ENCODE results near the gene AUNIP. TPM values are rescaled to one million over a fixed set of nuclear protein-coding genes. Genes with fewer than 3 reads are reported as not detected.

AUNIP gene
- total RNA-seq, 1 experiment from 2014 or later, result 17.6 TPM

GRCh38 chr1:25908161-25908560 lies 48.9 kb upstream of the AUNIP start:
- CTCF ChIA-PET, result no interaction called here
- DNase-seq, result no peak
- intact Hi-C loops (cut with micrococcal nuclease), result no loop called here

GRCh38 chr1:25907601-25908000 lies 48.3 kb upstream of the AUNIP start:
- ChIA-PET CTCF (interaction anchor here (0.8 to 1.0 kb wide), 2 partner anchors 12 to 90 kb away, joined by 3 to 9 read pairs; partner anchors contain the start of gene PAFAH2), POLR2A (ENCODE audit: unreplicated experiment) (no interaction called here)
- Histone ChIP-seq H3K27ac (ENCODE audit: low read length) (no peak overlapping the region), H3K9me2 (replicated peaks; ENCODE audit: low read length) (no peaks in the 10 kb centered on the region), H4K20me1 (ENCODE audit: low read length) (peaks cover 14% of the 10 kb centered on the region; the same call in 1 of the 2 replicates), H3K79me2 (ENCODE audit: low read length) (peaks cover 25% of the 10 kb centered on the region), H3K4me2 (ENCODE audit: low read length) (no peak overlapping the region), H3K9ac (ENCODE audit: low read length) (no peak overlapping the region), H3F3A (ENCODE audit: low read length, unreplicated experiment) (no peaks in the 10 kb centered on the region), H3K27me3 (ENCODE audit: low read length) (no peaks in the 10 kb centered on the region), H3K4me1 (ENCODE audit: insufficient read depth, low read length) (peaks cover 29% of the 10 kb centered on the region), H3K9me3 (ENCODE audit: low read length) (no peaks in the 10 kb centered on the region), H3K36me3 (ENCODE audit: low read depth, low read length) (peaks cover 11% of the 10 kb centered on the region), H3K4me3 (ENCODE audit: low read length) (no peak overlapping the region), H2AFZ (ENCODE audit: low read length) (no peak overlapping the region)
- DNase-seq, result no peak
- intact Hi-C loops (cut with micrococcal nuclease), result no loop called here
- no TSS peak for BruUV-seq (replicated peaks)
- ATAC-seq, result no peak
- TF ChIP-seq EZH2phosphoT487 (IDR thresholded peaks at IDR 0.05; ENCODE audit: borderline replicate concordance, low read length) (no peak), EZH2 (IDR thresholded peaks at IDR 0.05; ENCODE audit: low read length, unreplicated experiment) (no peak)
- TF ChIP-seq, protein P1, sequence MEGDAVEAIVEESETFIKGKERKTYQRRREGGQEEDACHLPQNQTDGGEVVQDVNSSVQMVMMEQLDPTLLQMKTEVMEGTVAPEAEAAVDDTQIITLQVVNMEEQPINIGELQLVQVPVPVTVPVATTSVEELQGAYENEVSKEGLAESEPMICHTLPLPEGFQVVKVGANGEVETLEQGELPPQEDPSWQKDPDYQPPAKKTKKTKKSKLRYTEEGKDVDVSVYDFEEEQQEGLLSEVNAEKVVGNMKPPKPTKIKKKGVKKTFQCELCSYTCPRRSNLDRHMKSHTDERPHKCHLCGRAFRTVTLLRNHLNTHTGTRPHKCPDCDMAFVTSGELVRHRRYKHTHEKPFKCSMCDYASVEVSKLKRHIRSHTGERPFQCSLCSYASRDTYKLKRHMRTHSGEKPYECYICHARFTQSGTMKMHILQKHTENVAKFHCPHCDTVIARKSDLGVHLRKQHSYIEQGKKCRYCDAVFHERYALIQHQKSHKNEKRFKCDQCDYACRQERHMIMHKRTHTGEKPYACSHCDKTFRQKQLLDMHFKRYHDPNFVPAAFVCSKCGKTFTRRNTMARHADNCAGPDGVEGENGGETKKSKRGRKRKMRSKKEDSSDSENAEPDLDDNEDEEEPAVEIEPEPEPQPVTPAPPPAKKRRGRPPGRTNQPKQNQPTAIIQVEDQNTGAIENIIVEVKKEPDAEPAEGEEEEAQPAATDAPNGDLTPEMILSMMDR (conservative IDR thresholded peaks at IDR 0.05; ENCODE audit: low read depth, low read length), result no peak

More at GRCh38 chr1:25908161-25908560, 48.9 kb upstream of the AUNIP start:
- no peak for ATAC-seq
- H3K9me3 ChIP-seq (ENCODE audit: low read length), result no peaks in the 10 kb centered on the region
- POLR2A ChIA-PET (ENCODE audit: unreplicated experiment), result interaction anchor here (0.9 kb wide), 1 partner anchor 86 kb away, joined by 4 read pairs; no protein-coding TSS in a partner anchor
- BruUV-seq (replicated peaks), result no TSS peak
- H3K9me2 ChIP-seq (replicated peaks; ENCODE audit: low read length), result no peaks in the 10 kb centered on the region
- no peak overlapping the region for H3K4me2 ChIP-seq (ENCODE audit: low read length)
- H4K20me1 ChIP-seq (ENCODE audit: low read length), result peaks cover 14% of the 10 kb centered on the region; the same call in 1 of the 2 replicates
- H3K27me3 ChIP-seq (ENCODE audit: low read length), result no peaks in the 10 kb centered on the region
- peaks cover 7% of the 10 kb centered on the region for H3K36me3 ChIP-seq (ENCODE audit: low read depth, low read length)
- H3K9ac ChIP-seq (ENCODE audit: low read length), result no peak overlapping the region
- H3K4me3 ChIP-seq (ENCODE audit: low read length), result no peak overlapping the region
- no peak overlapping the region for H2AFZ ChIP-seq (ENCODE audit: low read length)
- no peaks in the 10 kb centered on the region for H3F3A ChIP-seq (ENCODE audit: low read length, unreplicated experiment)
- H3K27ac ChIP-seq (ENCODE audit: low read length), result no peak overlapping the region
- H3K79me2 ChIP-seq (ENCODE audit: low read length), result peaks cover 21% of the 10 kb centered on the region
- TF ChIP-seq EZH2 (IDR thresholded peaks at IDR 0.05; ENCODE audit: low read length, unreplicated experiment) (no peak), EZH2phosphoT487 (IDR thresholded peaks at IDR 0.05; ENCODE audit: borderline replicate concordance, low read length) (no peak)
- TF ChIP-seq, protein P1 (conservative IDR thresholded peaks at IDR 0.05; ENCODE audit: low read depth, low read length), result no peak
- H3K4me1 ChIP-seq (ENCODE audit: insufficient read depth, low read length), result peaks cover 32% of the 10 kb centered on the region

GRCh38 chr1:25906644-25907300 lies 47.5 kb upstream of the AUNIP start:
- Histone ChIP-seq H3K79me2 (ENCODE audit: low read length) (peaks cover 27% of the 10 kb centered on the region), H3F3A (ENCODE audit: low read length, unreplicated experiment) (no peaks in the 10 kb centered on the region), H3K4me1 (ENCODE audit: insufficient read depth, low read length) (peaks cover 21% of the 10 kb centered on the region), H3K27ac (ENCODE audit: low read length) (no peak overlapping the region), H3K9ac (ENCODE audit: low read length) (peak overlapping the region; percentile 71), H2AFZ (ENCODE audit: low read length) (peak overlapping the region; percentile 90), H3K27me3 (ENCODE audit: low read length) (no peaks in the 10 kb centered on the region), H3K4me2 (ENCODE audit: low read length) (peak overlapping the region; percentile 92), H3K36me3 (ENCODE audit: low read depth, low read length) (peaks cover 18% of the 10 kb centered on the region), H3K4me3 (ENCODE audit: low read length) (peak overlapping the region; percentile 78), H4K20me1 (ENCODE audit: low read length) (peaks cover 14% of the 10 kb centered on the region; the same call in 1 of the 2 replicates), H3K9me3 (ENCODE audit: low read length) (no peaks in the 10 kb centered on the region), H3K9me2 (replicated peaks; ENCODE audit: low read length) (no peaks in the 10 kb centered on the region)
- ATAC-seq (peak; percentile 18), DNase-seq (peak; percentile 26)
- BruUV-seq (replicated peaks), result no TSS peak
- intact Hi-C loops (cut with micrococcal nuclease), result no loop called here
- POLR2A ChIA-PET (ENCODE audit: unreplicated experiment), result interaction anchor here (0.6 kb wide), 2 partner anchors 11 to 352 kb away, joined by 4 to 5 read pairs; no protein-coding TSS in a partner anchor
- CTCF ChIA-PET, result interaction anchor here (0.8 to 1.0 kb wide), 2 partner anchors 11 to 91 kb away, joined by 3 to 9 read pairs; partner anchors contain the start of gene PAFAH2
- TF ChIP-seq EZH2 (IDR thresholded peaks at IDR 0.05; ENCODE audit: low read length, unreplicated experiment) (no peak), EZH2phosphoT487 (IDR thresholded peaks at IDR 0.05; ENCODE audit: borderline replicate concordance, low read length) (no peak)
- TF ChIP-seq, protein P1 (conservative IDR thresholded peaks at IDR 0.05; ENCODE audit: low read depth, low read length), result no peak
